GM18507 (cell line): ENCODE data around the gene ARMC9.

Experiments used
- DNase-seq: peaks from one replicate; pipeline ENCODE4 v3.0.0; 2011; ENCODE audit warnings: low read depth; ENCODE audit not compliant: insufficient read length; ENCODE audit errors: extremely low spot score
- FAIRE-seq: peaks from 2 replicates; lab custom pipeline; 2011; peaks lifted over from hg19 to GRCh38; lab: Jason Lieb, UNC

Gene ARMC9

GRCh38 chr2:231270221-231271114 is 72.0 kb downstream of the ARMC9 start:
- no peak for FAIRE-seq
- no peak for DNase-seq

- DNase-seq (no peak), FAIRE-seq (no peak)
These were observed 74.6 kb downstream of the ARMC9 start for GRCh38 chr2:231272991-231273390.

GRCh38 chr2:231276987-231277386 is 78.6 kb downstream of the ARMC9 start:
- DNase-seq (no peak), FAIRE-seq (no peak)

- DNase-seq (no peak), FAIRE-seq (no peak)
These were observed 79.5 kb downstream of the ARMC9 start for GRCh38 chr2:231277962-231278361.

- FAIRE-seq, result no peak
- DNase-seq, result no peak
These were observed 80.4 kb downstream of the ARMC9 start for GRCh38 chr2:231278868-231279267.

- no peak for FAIRE-seq
- DNase-seq, result no peak
These were observed 82.4 kb downstream of the ARMC9 start for GRCh38 chr2:231280846-231281245.

- FAIRE-seq (no peak), DNase-seq (no peak)
These were observed 85.9 kb downstream of the ARMC9 start for GRCh38 chr2:231284296-231284695.

- DNase-seq (no peak), FAIRE-seq (no peak)
These were observed 88.5 kb downstream of the ARMC9 start for GRCh38 chr2:231286964-231287363.

GRCh38 chr2:231287696-231288095 is 89.3 kb downstream of the ARMC9 start:
- no peak for DNase-seq
- no peak for FAIRE-seq

GRCh38 chr2:231288590-231288989 is 90.2 kb downstream of the ARMC9 start:
- FAIRE-seq, result no peak
- DNase-seq, result no peak

- FAIRE-seq (no peak), DNase-seq (no peak)
These were observed 92.0 kb downstream of the ARMC9 start for GRCh38 chr2:231290321-231291015.

- no peak for FAIRE-seq
- no peak for DNase-seq
These were observed 94.2 kb downstream of the ARMC9 start for GRCh38 chr2:231292472-231293134.

GRCh38 chr2:231293163-231293562 is 94.7 kb downstream of the ARMC9 start:
- no peak for FAIRE-seq
- no peak for DNase-seq

- DNase-seq, result no peak
- no peak for FAIRE-seq
These were observed 95.7 kb downstream of the ARMC9 start for GRCh38 chr2:231294116-231294515.

GRCh38 chr2:231294571-231295362 is 96.3 kb downstream of the ARMC9 start:
- FAIRE-seq (peak; percentile 83), DNase-seq (no peak)

- no peak for FAIRE-seq
- DNase-seq, result no peak
These were observed 96.9 kb downstream of the ARMC9 start for GRCh38 chr2:231295363-231295655.

GRCh38 chr2:231296401-231296974 is 98.1 kb downstream of the ARMC9 start:
- DNase-seq (no peak), FAIRE-seq (no peak)

- FAIRE-seq (peak; percentile 90), DNase-seq (peak; percentile 61)
These were observed 98.9 kb downstream of the ARMC9 start for GRCh38 chr2:231297108-231297908.

GRCh38 chr2:231298091-231298490 is 99.7 kb downstream of the ARMC9 start:
- DNase-seq (no peak), FAIRE-seq (no peak)
